GM19463 (cell line): Measurements from ENCODE around the gene CP.

Experiments
- ATAC-seq: cut with Tn5 transposase; IDR thresholded peaks from one replicate; pipeline ENCODE4 v1.9.1; 2021; ENCODE audit warnings: mild to moderate bottlenecking, moderate library complexity; ENCODE audit not compliant: unreplicated experiment

The CP gene

GRCh38 chr3:149128821-149129220 lies 92.8 kb downstream of the CP start:
- ATAC-seq: no peak

GRCh38 chr3:149122721-149123578 lies 98.7 kb downstream of the CP start:
- no peak for ATAC-seq
